PC-3 (cell line): ENCODE results near the gene MAP2. TPM values are rescaled to one million over a fixed set of nuclear protein-coding genes. Genes with fewer than 3 reads are reported as not detected.

ENCODE experiments used
- ATAC-seq: fragments of 200-7000 bp; cut with Tn5 transposase; 2 replicates; pipeline ENCODE4 v1.9.1; 2020; ENCODE audit warnings: mild to moderate bottlenecking, moderate library complexity
- BruUV-seq: library from RNA; stranded (reverse); fragments of 400-500 nt; replicated peaks from 2 replicates; lab custom pipeline; 2021; lab: Mats Ljungman, UMichigan
- CTCF ChIA-PET: fragments of 300-600 bp; sonication (Branson Sonifier 250); formaldehyde crosslinking; loops from one replicate; lab custom pipeline; 2022; ENCODE audit warnings: antibody characterized with exemption; lab: Charles Lee
- POLR2A ChIA-PET: fragments of 300-600 bp; sonication (Branson Sonifier 250); formaldehyde crosslinking; loops from one replicate; lab custom pipeline; 2022; ENCODE audit warnings: antibody characterized with exemption; ENCODE audit not compliant: unreplicated experiment; lab: Charles Lee
- DNase-seq: peaks from one replicate; pipeline ENCODE4 v3.0.0-alpha.2; 2015
- H2AFZ ChIP-seq: fragments of 300-600 bp; sonication (generic); 2 replicates; pipeline ENCODE4 v1.6.0; 2016; ENCODE audit warnings: antibody characterized with exemption, low read length
- H3F3A ChIP-seq: fragments of 300-600 bp; sonication (generic); one replicate; pipeline ENCODE4 v1.6.0; 2017; ENCODE audit warnings: antibody characterized with exemption, low read length, control low read depth, mild to moderate bottlenecking; ENCODE audit not compliant: unreplicated experiment
- H3K27ac ChIP-seq: fragments of 300-600 bp; sonication (generic); 2 replicates; pipeline ENCODE4 v1.5.1; 2016; ENCODE audit warnings: mild to moderate bottlenecking, low read length
- H3K27me3 ChIP-seq: fragments of 300-600 bp; sonication (generic); 2 replicates; pipeline ENCODE4 v1.6.1; 2016; ENCODE audit warnings: low read length, mixed read lengths
- H3K36me3 ChIP-seq: fragments of 300-600 bp; sonication (generic); 2 replicates; pipeline ENCODE4 v1.6.1; 2016; ENCODE audit warnings: low read depth, mixed run types, low read length, mixed read lengths
- H3K4me1 ChIP-seq: fragments of 300-600 bp; sonication (generic); 2 replicates; pipeline ENCODE4 v1.5.1; 2016; ENCODE audit warnings: low read length; ENCODE audit not compliant: insufficient read depth
- H3K4me2 ChIP-seq: fragments of 300-600 bp; sonication (generic); 2 replicates; pipeline ENCODE4 v1.6.0; 2016; ENCODE audit warnings: low read length
- H3K4me3 ChIP-seq: fragments of 300-600 bp; sonication (generic); 2 replicates; pipeline ENCODE4 v1.5.1; 2016; ENCODE audit warnings: mild to moderate bottlenecking, low read length, mixed read lengths
- H3K79me2 ChIP-seq: fragments of 300-600 bp; sonication (generic); 2 replicates; pipeline ENCODE4 v1.6.1; 2017; ENCODE audit warnings: low read length, mixed read lengths
- H3K9ac ChIP-seq: fragments of 300-600 bp; sonication (generic); 2 replicates; pipeline ENCODE4 v1.6.0; 2016; ENCODE audit warnings: mild to moderate bottlenecking, low read length
- H3K9me2 ChIP-seq: fragments of 300-600 bp; sonication (generic); replicated peaks from 2 replicates; pipeline ENCODE4 v1.6.1; 2016; ENCODE audit warnings: mixed run types, low read length, mixed read lengths
- H3K9me3 ChIP-seq: fragments of 300-600 bp; sonication (generic); 2 replicates; pipeline ENCODE4 v1.6.1; 2016; ENCODE audit warnings: low read length, mixed read lengths
- H4K20me1 ChIP-seq: fragments of 300-600 bp; sonication (generic); 2 replicates; pipeline ENCODE4 v1.6.1; 2016; ENCODE audit warnings: low read length, mixed read lengths
- CTCF ChIP-seq: fragments of 300-600 bp; sonication (generic); conservative IDR thresholded peaks from 2 replicates; pipeline ENCODE4 v1.5.1; 2017; ENCODE audit warnings: antibody characterized with exemption, low read depth, mild to moderate bottlenecking, low read length
- EZH2 ChIP-seq: fragments of 300-600 bp; sonication (generic); IDR thresholded peaks from one replicate; pipeline ENCODE4 v1.6.1; 2017; ENCODE audit warnings: antibody characterized with exemption, mild to moderate bottlenecking, low read length; ENCODE audit not compliant: unreplicated experiment
- EZH2phosphoT487 ChIP-seq: fragments of 300-600 bp; sonication (generic); IDR thresholded peaks from 2 replicates; pipeline ENCODE4 v1.6.1; 2018; ENCODE audit warnings: mild to moderate bottlenecking, antibody characterized with exemption, low read length, borderline replicate concordance
- intact Hi-C: fragments of 100-400 bp; cut with micrococcal nuclease; formaldehyde crosslinking; loops from 2 replicates; pipeline ENCODE4 v1.9.0; 2023
- total RNA-seq: library from RNA; depleted of rRNA; stranded (reverse); fragments of >200 nt; gene quantifications from 2 replicates; pipeline ENCODE4 v1.2.3, GENCODE V29; 2014

MAP2 gene
- total RNA-seq, 1 experiment from 2014 or later: 2.1 TPM

DNA sequence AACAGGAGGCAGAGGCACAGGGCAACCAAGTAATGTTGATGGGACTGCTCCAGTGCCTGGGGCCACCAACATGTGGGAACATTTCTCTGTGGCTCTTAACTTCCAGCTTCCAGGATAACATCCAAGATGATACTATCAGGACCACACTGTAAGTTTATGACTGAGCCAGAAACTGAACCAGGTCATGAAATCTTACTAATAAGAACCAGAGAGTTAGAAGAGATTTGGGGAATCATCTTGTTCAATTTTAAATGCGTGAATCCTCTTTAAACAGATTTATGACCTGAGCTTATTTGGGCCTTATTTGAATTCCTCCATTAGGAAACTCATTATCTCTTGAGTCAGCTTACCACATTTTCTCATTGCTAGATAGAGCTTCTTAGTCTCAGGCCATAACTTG lies 45.0 kb downstream of the MAP2 start:
- Histone ChIP-seq H2AFZ (no peak overlapping the region), H3F3A (no peaks in the 10 kb centered on the region), H3K9me3 (no peaks in the 10 kb centered on the region), H3K4me1 (peaks cover 30% of the 10 kb centered on the region), H3K9ac (no peak overlapping the region), H3K4me2 (no peak overlapping the region), H3K36me3 (no peaks in the 10 kb centered on the region), H3K79me2 (no peaks in the 10 kb centered on the region), H3K27ac (no peak overlapping the region), H3K27me3 (no peaks in the 10 kb centered on the region), H3K9me2 (no peaks in the 10 kb centered on the region), H3K4me3 (no peak overlapping the region), H4K20me1 (no peaks in the 10 kb centered on the region)
- ChIA-PET POLR2A (no interaction called here), CTCF (interaction anchor here (0.6 kb wide), 1 partner anchor 140 kb away, joined by 3 read pairs; no protein-coding TSS in a partner anchor)
- ATAC-seq (no peak), DNase-seq (no peak)
- BruUV-seq: no TSS peak
- TF ChIP-seq EZH2 (no peak), EZH2phosphoT487 (no peak), CTCF (no peak)
- intact Hi-C loops: no loop called here

- no peaks in the 10 kb centered on the region for H4K20me1 ChIP-seq
- ChIA-PET POLR2A (no interaction called here), CTCF (interaction anchor here (0.6 kb wide), 1 partner anchor 139 kb away, joined by 3 read pairs; no protein-coding TSS in a partner anchor)
- no peaks in the 10 kb centered on the region for H3K9me3 ChIP-seq
- H3K79me2 ChIP-seq: no peaks in the 10 kb centered on the region
- DNase-seq (no peak), ATAC-seq (no peak)
- H3F3A ChIP-seq: no peaks in the 10 kb centered on the region
- H3K9me2 ChIP-seq: no peaks in the 10 kb centered on the region
- no peaks in the 10 kb centered on the region for H3K27me3 ChIP-seq
- no peak overlapping the region for H3K4me3 ChIP-seq
- intact Hi-C loops: no loop called here
- H3K27ac ChIP-seq: no peak overlapping the region
- no peak overlapping the region for H2AFZ ChIP-seq
- no peaks in the 10 kb centered on the region for H3K36me3 ChIP-seq
- no TSS peak for BruUV-seq
- peaks cover 33% of the 10 kb centered on the region for H3K4me1 ChIP-seq
- H3K4me2 ChIP-seq: no peak overlapping the region
- TF ChIP-seq EZH2: no peak
- TF ChIP-seq CTCF: no peak
- no peak for TF ChIP-seq EZH2phosphoT487
- H3K9ac ChIP-seq: no peak overlapping the region
Measured at GRCh38 chr2:209469481-209469880, 45.6 kb downstream of the MAP2 start.

GRCh38 chr2:209470466-209470865 lies 46.6 kb downstream of the MAP2 start:
- Histone ChIP-seq H3K9ac (no peak overlapping the region), H4K20me1 (no peaks in the 10 kb centered on the region), H3K27ac (no peak overlapping the region), H3K27me3 (no peaks in the 10 kb centered on the region), H3K4me1 (peaks cover 38% of the 10 kb centered on the region), H3K9me2 (no peaks in the 10 kb centered on the region), H3F3A (no peaks in the 10 kb centered on the region), H3K36me3 (no peaks in the 10 kb centered on the region), H2AFZ (no peak overlapping the region), H3K9me3 (no peaks in the 10 kb centered on the region), H3K4me3 (no peak overlapping the region), H3K4me2 (peak overlapping the region; percentile 31; the same call in 1 of the 2 replicates), H3K79me2 (no peaks in the 10 kb centered on the region)
- TF ChIP-seq EZH2phosphoT487 (no peak), CTCF (no peak), EZH2 (no peak)
- no peak for ATAC-seq
- BruUV-seq: no TSS peak
- ChIA-PET POLR2A (no interaction called here), CTCF (no interaction called here)
- intact Hi-C loops: no loop called here
- no peak for DNase-seq
